Fibroblast of skin of back (primary cell): Measurements from ENCODE around the gene RNF214.

Experiments
- DNase-seq: peaks from one replicate; pipeline ENCODE4 v3.0.0-alpha.2; 2013

The RNF214 gene

DNA sequence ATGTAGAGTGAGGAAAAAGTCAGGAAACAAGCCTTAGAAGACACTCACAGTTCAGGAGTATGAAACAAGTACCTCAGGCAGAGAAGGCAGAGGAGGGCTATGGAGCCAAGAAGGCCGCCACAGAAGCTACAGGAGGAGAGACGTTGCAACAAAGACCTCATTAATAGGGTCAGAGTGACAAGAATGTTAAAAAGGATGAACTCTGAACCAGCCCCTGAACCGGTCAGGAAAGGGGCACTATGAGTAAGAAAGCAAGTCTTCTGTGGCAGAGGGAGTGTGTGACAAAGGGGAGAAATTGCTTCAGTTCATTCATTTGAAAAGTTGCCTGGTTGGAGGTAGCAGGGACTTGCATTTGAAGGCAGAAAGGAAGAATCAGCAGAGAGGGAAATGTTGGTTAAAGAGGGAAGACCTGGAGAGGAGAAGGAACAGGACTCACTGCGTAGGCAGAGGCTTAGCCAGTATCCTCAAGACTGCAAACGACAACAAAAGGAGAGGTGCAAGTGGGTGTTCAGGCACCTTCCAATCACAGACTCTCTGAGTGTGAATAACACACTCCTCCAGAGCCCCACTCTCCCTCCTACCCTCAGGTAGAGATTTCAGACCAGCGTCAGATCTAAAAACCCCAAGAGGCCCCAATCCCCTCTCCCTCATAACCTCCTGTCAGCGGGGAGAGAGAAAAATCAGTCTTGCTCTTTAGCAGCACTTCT is 17.9 kb upstream of the RNF214 start:
- no peak for DNase-seq

GRCh38 chr11:117217141-117218084 is 15.1 kb upstream of the RNF214 start:
- DNase-seq, result peak; percentile 89

GRCh38 chr11:117218133-117218915 is 14.1 kb upstream of the RNF214 start:
- peak; percentile 87 for DNase-seq

GRCh38 chr11:117219001-117219400 is 13.5 kb upstream of the RNF214 start:
- no peak for DNase-seq

GRCh38 chr11:117219455-117219854 is 13.0 kb upstream of the RNF214 start:
- no peak for DNase-seq

DNA sequence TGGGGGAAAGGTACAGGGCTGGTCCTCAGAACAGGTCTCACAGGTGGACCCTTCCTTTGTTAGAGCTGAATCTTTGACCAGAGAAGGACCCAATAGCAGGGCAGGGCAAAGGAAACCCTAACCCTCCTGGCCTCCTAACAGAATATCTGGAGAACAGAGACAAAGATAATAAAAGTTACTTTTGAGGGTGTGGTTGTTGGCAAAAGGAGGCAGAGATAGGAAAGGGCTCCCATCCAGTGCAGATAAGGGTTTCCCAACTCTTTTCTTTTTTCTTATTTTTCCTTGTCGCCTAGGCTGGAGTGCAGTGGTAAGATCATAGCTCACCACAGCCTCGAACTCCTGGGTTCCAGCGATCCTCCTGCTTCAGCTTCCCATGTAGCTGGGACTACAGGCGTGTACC is 12.5 kb upstream of the RNF214 start:
- no peak for DNase-seq

DNA sequence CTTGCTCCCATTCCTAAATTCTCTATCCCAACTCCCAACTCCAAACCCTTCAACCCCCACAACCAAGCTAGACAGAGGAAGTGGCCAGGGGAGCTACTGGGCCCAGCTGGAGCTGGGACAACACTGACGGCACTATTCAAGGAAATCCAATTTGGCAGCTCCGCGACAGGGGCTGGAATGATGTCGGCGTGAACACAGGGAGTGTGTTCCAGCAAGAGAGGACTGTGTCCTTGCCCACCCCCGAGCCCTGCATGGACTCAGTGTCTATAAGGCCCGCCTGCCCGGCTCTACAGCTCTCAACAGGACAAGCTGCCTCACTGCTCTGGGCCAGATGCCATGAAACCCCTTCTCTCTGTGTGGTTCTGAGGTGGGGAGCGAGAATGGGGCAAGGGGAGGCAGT is 11.9 kb upstream of the RNF214 start:
- no peak for DNase-seq

DNA sequence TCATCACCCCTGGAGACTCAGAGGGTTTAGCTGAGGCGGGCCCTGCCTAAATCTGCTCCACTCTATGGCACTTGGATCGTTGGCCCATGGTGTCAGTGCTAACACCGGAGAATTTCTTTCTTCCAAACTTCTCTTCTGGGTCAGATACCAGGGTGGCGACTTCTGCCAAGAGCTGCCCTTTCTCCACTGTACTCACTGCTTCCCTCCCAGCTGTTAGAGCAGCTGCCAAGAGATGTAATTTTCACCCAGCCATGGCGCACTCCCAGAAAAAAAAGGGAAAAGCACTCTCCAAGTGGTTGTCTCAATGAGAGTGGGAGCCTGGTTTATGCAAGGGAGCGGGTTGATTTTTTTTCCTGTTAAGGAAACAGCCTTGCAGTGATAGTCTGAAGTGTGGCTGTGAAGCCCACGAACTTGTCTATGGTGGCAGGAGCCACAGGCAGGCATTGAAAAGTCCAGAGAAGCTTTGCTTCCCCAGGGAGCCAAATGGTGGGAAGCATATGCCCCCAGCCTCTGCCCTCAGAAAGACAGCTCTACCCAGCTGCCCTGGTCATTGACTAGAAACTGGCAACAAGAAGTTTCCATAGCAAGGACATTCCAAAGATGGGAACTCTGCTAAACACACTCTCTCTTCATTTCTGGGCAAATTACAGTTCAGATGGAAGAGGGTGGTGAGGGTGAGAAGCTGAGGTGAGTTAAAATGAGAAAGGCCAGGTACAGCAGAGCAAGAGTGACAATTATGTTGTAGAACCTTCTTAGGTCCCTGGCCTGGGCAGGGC is 11.3 kb upstream of the RNF214 start:
- no peak for DNase-seq

DNA sequence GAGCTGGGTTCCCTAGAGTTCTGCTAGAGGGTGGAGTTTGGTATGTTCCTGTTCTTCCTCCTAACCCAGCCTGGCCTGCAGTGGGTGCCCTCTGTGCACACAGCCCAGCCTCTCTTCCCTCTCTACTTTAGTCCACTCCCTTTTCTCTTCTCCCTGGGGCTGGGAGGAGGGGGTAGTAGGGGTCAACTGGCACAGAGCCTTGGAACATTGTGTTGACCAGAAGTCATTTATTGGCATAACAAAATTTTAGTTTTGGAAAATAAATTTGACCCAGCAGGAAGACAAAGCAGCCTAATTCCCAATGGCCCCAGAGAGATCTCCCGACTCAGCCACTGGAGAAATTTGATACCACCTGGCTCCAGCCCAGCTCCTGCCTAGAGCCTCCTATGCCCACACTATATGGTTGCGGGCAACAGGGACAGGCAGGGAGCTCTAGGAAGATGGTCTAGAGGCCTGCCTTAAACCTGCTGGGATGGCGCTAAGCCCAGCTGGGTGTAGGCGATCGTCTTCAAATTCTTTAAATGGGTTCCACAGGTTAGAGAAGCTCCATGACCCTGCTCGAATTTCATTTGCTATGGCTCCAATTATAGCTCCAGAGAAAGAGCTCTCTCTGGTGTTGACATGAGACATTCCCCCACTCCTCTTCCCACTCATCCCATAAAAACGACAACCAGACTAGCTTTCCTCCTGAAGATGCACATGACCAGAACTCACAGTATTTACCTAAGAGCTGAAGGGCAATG is 10.5 kb upstream of the RNF214 start:
- peak; percentile 79 for DNase-seq

DNA sequence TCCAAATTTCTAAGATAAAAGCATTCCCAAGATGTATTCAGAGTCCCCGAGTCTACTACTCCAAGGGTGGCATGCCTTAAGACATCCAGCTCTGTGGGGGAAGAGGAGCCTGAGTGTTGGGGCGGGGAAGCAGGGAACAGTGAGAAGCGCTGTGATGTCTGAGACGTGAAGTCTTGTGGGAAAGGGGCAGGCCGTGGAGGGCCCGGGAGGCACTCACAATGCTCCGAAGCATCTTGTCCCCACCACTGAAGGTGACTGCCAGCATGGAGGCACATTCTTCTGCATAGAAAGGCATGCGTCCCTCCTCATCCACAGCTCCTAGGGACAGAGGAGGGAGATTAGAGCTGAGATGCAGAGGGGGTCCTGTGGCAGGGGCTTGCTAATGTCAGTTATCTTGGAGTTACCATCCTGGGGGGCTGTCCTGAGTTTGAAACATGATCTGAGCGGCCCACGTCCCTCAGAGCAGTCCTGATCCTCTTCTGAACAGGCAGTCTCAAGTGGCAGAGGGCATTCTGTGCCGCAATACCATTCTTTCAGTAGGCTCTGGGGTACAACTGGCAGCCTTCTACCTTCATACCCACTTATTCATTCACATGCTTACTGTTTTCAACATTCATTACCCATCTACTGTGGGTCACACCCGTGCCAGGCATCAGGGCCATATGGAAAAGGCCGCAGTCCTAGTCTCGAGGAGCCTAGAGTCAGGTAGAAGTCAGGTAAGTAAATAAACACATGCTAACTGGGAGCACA is 9.3 kb upstream of the RNF214 start:
- DNase-seq, result no peak

GRCh38 chr11:117223741-117224689 is 8.5 kb upstream of the RNF214 start:
- DNase-seq, result no peak

DNA sequence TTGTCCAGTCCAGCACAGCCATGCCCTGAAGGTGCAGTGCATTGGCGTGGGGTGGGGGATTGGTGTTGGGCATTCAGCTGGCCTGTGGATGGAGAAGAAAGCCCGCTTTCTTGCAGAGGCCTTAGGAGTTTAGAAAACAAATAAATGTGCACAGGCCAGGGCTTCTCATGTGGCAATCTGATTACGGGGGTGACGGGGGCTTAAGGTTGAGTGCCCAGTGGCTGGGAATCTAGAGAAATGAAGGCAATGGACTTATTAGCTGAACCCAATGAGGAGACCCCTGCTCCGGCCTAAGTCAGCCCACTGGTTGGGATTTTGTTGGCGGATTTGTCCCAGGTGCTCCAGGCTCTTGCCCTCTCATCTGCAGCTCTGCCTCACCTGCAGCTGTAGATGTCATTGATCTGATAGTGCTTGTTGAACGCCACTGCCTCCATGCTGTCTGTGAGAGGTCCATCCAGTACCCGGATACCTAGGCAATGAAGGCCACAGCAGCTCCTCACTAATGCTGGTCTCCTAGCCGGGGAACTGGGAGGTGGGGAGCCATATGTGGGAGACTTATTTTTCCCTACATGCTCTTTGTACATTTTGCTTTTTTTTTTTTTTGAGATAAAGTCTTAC is 6.8 kb upstream of the RNF214 start:
- no peak for DNase-seq

DNA sequence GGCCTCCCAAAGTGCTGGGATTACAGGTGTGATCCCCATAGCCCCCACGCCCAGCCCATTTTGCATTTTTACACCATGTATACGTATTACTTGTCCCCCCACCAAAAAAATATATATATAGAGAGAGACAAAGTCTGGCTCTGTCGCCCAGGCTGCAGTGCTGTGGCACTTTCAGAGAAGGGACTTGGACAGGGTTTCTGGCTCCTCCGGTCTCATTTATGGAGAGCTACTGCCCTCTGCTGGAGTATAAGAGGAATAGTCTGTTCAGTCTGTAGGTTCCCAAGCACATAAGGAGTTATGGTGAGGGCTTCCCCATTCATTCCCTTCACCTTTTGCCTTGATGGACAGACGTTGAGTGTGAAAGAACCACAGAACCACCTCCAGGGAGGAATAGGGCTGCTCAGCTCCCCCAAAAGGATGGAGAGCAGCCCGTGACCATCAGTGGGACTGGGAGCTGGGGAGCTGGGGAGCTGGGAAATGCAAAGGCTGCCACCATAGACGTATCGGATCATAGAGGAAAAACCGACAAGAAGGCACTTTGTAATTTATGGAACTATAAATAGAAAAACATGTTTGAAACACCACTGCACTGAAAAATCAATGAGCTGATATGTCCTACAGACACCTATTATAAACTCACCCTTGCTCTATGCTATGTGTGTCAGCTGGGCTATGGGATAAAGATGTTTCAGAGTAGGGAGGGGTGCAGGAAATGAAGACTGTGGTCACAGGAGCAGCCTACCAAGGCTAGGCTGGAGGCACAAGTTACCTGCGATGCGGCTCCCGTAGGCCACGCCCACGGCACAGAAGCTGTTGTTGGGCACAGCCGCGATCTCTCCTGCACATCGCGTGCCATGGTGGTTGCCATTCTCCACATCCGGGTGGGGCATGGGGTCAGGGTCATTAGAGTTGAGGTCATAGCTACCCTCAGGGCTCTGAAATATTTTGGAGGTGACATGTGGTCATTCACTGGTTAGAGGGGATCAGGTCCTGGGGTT is 5.8 kb upstream of the RNF214 start:
- peak; percentile 81 for DNase-seq

- no peak for DNase-seq
These were observed 4.4 kb upstream of the RNF214 start for GRCh38 chr11:117228091-117228490.

- no peak for DNase-seq
These were observed 3.1 kb upstream of the RNF214 start for GRCh38 chr11:117229411-117229810.

DNA sequence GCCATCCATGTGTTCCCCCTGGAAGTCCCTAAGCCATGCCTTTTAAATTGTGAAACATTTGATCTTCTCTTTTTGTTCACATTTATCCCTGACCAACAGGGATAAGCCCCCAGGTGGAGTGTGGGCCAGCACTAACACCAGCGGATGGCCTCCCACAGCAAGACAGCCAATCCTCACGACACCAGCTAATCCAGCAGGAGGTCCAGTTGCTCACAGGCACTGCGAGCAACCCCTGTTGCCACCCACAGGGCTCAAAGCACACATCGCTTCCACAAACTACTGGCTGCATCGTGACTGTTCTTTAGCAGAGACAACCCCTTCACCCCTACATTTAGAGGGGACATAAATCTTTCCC is 2.6 kb upstream of the RNF214 start:
- DNase-seq, result no peak

- no peak for DNase-seq
These were observed 2.0 kb upstream of the RNF214 start for GRCh38 chr11:117230286-117230961.
